HG02852 (cell line): Measurements from ENCODE around the gene SMU1.
A peak's percentile ranks its signal among the peaks of the same experiment; 100 is the strongest.
"Not testable (repeated sequence)": the region's sequence is repeated elsewhere in the genome, so short reads cannot be mapped to it uniquely, and the experiment has no call there.

Experiments
- ATAC-seq: cut with Tn5 transposase; IDR thresholded peaks from one replicate; pipeline ENCODE4 v1.9.1; 2021; ENCODE audit warnings: mild to moderate bottlenecking, moderate library complexity; ENCODE audit not compliant: unreplicated experiment

Gene SMU1

DNA sequence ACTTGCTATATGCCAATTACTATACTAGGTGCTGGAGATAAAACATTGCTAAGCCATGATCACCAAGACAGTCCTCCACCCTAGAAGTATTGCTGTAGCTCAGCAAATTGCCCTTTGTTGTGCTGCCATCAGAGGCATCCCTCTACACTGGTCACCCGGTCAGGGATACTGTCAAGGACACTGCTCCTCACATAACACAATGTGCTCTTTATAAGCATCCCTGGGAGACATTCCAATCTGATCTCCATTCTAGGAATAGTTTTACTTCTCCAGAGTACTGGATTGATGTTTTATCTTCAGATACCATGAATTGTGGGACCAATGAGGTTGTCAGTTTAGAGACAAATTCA, 61.8 kb downstream of the SMU1 start:
- no peak for ATAC-seq

DNA sequence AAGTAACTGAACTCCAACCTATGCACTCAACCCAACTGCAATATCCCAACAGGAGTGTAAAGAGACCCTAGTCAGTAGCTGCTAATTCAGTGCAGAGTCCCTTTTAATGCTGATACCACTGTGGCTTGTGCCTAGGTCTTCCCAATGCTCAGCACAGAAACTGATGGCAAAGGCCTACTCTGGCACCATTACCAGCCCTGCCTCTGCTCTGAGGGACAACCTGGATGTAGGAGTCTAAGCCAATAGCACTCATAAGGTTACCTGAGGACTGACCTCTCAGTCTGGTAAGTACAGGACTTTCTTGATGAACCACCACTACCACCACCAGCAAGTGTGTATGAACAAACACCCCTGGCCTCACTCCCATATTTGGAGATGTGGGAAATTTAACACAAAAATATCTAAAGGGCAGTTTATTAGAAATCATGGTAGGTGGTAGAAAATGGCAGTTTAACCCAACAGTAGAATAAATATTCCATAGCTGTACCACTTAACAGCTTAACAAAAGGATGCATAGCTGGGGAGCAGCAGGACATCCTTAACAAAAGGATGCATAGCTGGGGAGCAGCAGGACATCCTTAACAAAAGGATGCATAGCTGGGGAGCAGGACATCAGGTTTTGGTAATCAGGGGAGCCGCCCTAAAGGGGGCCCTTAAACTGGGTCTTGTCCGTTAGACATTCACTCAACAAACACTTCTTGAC, 62.4 kb downstream of the SMU1 start:
- no peak for ATAC-seq

DNA sequence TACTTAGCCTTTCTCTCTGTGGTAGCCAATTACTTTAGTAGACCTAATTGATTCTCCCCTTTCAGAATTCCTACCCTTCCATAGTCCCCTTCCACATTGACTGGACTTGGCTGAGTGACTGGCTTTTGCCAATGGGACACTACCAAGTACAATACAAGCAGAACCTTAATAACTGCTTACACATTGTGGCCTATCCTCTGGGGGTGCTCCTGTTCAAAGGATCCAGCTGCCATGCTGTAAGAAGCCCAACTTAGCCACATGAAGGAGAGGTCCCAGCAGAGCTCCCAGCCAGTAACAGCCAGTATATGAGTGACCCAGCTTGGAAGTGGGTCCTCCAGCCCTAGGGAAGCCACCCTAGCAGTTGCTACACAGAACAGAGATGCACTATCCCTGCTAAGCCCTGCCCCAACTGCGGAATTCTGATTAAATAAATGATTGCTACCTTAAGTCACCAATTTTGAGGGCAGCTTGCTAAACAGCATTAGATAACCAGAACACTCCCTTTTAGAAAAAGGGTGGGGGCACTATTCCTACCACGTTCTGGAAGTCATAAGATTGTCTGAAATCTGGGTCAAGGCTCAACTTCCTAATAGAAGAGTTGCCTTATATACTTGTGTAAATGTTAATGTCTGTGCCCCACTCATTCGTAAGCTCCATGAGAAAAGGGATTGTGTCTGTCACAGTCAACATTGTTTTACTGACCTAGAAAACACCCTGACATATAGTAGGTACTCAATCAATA, 64.0 kb downstream of the SMU1 start:
- no peak for ATAC-seq

DNA sequence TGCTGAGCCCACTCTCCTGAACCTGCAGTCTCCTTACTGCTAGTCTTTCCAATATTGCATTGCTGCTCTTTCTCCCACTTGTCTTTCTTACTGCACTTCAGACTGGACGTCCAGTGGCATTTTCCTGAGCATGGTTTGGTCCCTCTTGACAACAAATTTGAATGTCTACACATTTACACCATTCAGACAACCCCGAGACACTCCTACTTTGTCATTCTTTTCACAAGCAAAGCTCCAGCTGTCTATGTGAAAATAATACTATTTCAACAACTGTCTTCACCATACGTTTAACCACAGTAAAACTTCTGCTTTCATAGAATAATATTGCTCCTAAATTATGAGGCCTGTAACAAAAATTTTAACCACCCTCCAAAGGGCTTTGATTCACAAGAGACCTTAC, 64.6 kb downstream of the SMU1 start:
- ATAC-seq: no peak

DNA sequence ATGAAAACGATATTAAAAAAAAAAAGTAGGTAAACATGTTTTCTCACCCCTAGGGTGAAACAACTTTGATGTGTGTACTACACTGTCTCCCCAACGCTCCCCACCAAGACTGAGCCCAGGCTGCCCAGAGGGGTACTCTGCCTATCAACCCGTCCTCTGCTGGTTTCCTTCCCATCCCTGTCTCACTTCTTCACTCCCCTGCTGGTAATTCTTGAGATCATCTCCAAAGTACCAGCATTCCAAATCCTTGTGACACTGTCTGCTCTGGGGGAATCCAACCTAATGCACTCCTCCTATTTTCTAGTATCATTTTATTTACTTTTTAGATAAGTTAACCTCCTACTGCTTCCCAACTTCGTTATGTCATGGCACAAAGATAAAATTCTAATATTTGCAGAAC, 68.7 kb downstream of the SMU1 start:
- ATAC-seq: no peak

DNA sequence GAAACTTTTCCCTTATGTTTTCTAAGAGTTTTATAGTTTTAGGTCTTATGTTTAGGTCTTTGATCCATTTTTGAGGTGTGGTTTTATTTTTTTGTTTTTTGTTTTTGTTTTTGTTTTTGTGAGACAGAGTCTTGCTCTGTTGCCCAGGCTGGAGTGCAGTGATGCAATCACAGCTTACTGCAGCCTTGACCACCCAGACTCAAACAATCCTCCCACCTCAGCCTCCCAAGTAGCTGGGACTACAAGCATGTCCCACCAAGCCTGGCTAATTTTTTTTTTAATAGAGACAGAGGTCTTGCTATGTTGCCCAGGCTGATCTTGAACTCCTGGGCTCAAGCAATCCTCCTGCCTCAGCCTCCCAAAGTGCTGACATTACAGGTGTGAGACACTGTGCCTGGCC, 71.1 kb downstream of the SMU1 start:
- not testable (repeated sequence) for ATAC-seq

DNA sequence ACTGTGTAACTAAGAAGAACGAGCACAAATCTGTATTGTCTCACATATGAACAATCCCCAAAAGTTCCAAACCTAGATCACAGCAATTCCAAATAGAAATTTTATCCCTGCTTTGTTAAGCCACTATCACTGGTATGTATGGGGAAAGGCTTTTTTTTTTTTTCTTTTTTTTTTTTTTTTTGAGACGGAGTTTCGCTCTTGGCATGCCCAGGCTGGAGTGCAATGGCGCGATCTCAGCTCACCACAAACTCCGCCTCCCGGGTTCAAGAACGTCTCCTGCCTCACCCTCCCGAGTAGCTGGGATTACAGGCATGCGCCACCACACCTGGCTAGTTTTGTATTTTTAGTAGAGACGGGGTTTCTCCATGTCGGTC, 75.8 kb downstream of the SMU1 start:
- ATAC-seq: peak; percentile 1

DNA sequence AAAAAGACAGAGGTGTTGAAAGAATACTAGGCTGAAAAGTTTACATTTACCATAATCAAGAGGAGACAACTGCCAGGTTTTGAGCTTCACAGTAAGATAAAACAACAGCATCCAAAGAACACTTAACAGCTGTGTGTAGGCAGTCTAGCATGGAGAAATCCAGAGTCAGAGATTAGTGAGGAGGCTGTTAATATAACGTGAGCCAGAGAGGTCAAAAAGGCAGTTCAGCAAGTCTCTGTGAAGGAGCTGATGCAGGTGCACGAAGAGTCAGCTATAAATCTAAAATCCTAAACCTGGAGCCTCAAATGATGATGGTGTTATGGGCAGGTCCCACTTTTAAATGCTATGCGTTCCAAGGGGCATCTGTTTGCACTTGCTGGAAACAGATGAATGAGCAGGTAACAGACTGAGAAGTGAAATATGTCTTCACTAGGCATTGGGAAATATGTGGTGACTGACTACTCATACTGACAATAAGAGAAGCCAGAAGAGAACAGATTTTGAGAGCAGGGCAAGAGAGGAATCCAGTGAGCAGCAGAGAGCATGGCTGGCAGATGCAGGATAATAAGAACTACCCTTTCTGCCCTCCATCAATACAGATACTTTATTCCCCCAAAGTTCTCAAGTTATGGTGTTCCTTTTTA, 83.8 kb downstream of the SMU1 start:
- no peak for ATAC-seq

DNA sequence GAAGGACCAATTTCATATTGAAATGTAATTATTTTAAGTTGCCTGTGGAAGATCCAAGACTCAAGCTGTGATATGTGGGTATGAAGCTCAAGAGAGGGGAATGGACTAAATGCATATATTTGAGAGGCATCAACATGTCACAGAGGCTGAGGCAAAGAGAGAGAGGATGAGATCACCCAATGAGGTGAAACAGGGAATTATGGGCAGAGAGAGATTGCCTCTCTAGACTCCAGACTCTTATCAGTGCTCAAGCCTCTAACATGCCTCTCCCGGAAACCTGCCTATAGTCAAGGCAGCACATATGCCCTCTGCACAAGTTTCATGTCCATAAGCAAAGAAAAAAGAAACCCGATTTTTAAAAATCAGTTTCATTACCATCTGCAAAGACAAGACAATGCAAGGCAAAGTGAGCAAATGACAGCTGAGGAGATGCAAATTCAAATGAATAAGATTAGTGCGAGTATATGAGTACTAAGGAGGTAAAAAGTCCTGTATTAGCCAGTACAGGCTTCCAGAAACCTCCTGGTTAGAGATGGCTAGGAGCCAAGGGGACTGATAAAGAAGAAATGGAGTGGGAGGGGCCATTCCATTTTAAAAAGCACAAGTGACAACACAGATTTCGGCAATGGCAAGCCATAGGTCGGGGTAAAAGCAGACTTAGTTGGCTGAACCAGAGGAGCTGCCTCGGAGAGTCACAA, 84.4 kb downstream of the SMU1 start:
- ATAC-seq: no peak
